GM12878 (cell line): ENCODE data around the gene HPS5. TPM values are rescaled to one million over a fixed set of nuclear protein-coding genes. Genes with fewer than 3 reads are reported as not detected.
"Not testable (repeated sequence)": the region's sequence is repeated elsewhere in the genome, so short reads cannot be mapped to it uniquely, and the experiment has no call there.

ENCODE experiments used
- ATAC-seq: fragments of 200-7000 bp; cut with Tn5 transposase; 3 replicates; pipeline ENCODE4 v1.9.1; 2020; ENCODE audit warnings: mild to moderate bottlenecking, moderate library complexity
- BruUV-seq: library from RNA; stranded (reverse); fragments of 400-500 nt; replicated peaks from 2 replicates; lab custom pipeline; 2021; lab: Mats Ljungman, UMichigan
- CTCF ChIA-PET: fragments of 300-600 bp; sonication (Branson Sonifier 250); formaldehyde crosslinking; extraction: SDS; loops from one replicate; lab custom pipeline; 2021; ENCODE audit warnings: inconsistent platforms; lab: Yijun Ruan, JAX
- POLR2A ChIA-PET: fragments of 350-600 bp; formaldehyde crosslinking; extraction: SDS; loops from one replicate; lab custom pipeline; 2021; ENCODE audit warnings: inconsistent platforms; lab: Charles Lee
- RAD21 ChIA-PET: fragments of 300-600 bp; sonication (Branson Sonifier 250); formaldehyde crosslinking; loops from one replicate; lab custom pipeline; 2023; ENCODE audit warnings: antibody characterized with exemption; ENCODE audit not compliant: unreplicated experiment; lab: Charles Lee
- SMC1A ChIA-PET: fragments of 300-600 bp; sonication (Branson Sonifier 250); formaldehyde crosslinking; loops from one replicate; lab custom pipeline; 2023; ENCODE audit not compliant: unreplicated experiment, uncharacterized antibody; lab: Charles Lee
- DNase-seq: peaks from one replicate; pipeline ENCODE4 v3.0.0-alpha.2; 2011; ENCODE audit warnings: low read depth, low spot score
- FAIRE-seq: peaks from 3 replicates; lab custom pipeline; 2011; peaks lifted over from hg19 to GRCh38; lab: Jason Lieb, UNC
- H2AFZ ChIP-seq: 2 replicates; pipeline ENCODE4 v1.6.0; 2011; ENCODE audit warnings: low read depth, low read length, control low read depth; ENCODE audit not compliant: control insufficient read depth
- H3K27ac ChIP-seq: 2 replicates; pipeline ENCODE4 v1.5.1; 2011; ENCODE audit warnings: control low read depth; ENCODE audit not compliant: control insufficient read depth, insufficient read depth
- H3K27me3 ChIP-seq, 2 experiments: replicated peaks in 1 of 2; 2 replicates each; pipeline versions ENCODE4 v1.6.0 to v1.6.1; 2011; ENCODE audit warnings: low read length in 1 of 2; ENCODE audit not compliant: control insufficient read depth in 2 of 2, insufficient read depth in 2 of 2
- H3K36me3 ChIP-seq, 2 experiments: 2 replicates each; pipeline ENCODE4 v1.5.1; 2011; ENCODE audit warnings: low read length in 1 of 2; ENCODE audit not compliant: control insufficient read depth in 2 of 2, insufficient read depth in 2 of 2
- H3K4me1 ChIP-seq: 2 replicates; pipeline ENCODE4 v1.6.1; 2011; ENCODE audit warnings: mild to moderate bottlenecking, low read length, moderate library complexity, mixed read lengths; ENCODE audit not compliant: control insufficient read depth, insufficient read depth
- H3K4me2 ChIP-seq: 2 replicates; pipeline ENCODE4 v1.6.0; 2011; ENCODE audit warnings: control low read depth; ENCODE audit not compliant: control insufficient read depth, insufficient read depth
- H3K4me3 ChIP-seq: fragments of 200-600 bp; sonication (generic); 2 replicates; pipeline ENCODE4 v1.5.1; 2016
- H3K79me2 ChIP-seq: 2 replicates; pipeline ENCODE4 v1.6.0; 2011; ENCODE audit warnings: low read length; ENCODE audit not compliant: control insufficient read depth, insufficient read depth
- H3K9ac ChIP-seq: 2 replicates; pipeline ENCODE4 v1.8.0; 2011; ENCODE audit warnings: low read length, control low read depth, mixed read lengths; ENCODE audit not compliant: control insufficient read depth, insufficient read depth
- H3K9me3 ChIP-seq: replicated peaks from 3 replicates; pipeline ENCODE4 v1.5.1; 2011; ENCODE audit warnings: mild to moderate bottlenecking, low read length; ENCODE audit not compliant: control insufficient read depth, insufficient read depth
- H4K20me1 ChIP-seq: 2 replicates; pipeline ENCODE4 v1.6.0; 2011; ENCODE audit not compliant: control insufficient read depth, insufficient read depth
- CHD1 ChIP-seq: IDR thresholded peaks from 2 replicates; pipeline ENCODE4 v1.6.1; 2012; ENCODE audit warnings: low read depth, low read length, improper control_type of control experiment
- CTCF ChIP-seq, 3 experiments: IDR thresholded peaks in 2 of 3; conservative IDR thresholded peaks in 1 of 3; 2 replicates each; pipeline ENCODE4 v1.5.1; 2011; ENCODE audit warnings: low read depth in 3 of 3, low read length in 3 of 3, mild to moderate bottlenecking in 3 of 3, control low read depth in 2 of 3, moderate library complexity in 2 of 3, inconsistent platforms in 1 of 3, mixed read lengths in 1 of 3; ENCODE audit not compliant: control insufficient read depth in 2 of 3, insufficient read depth in 1 of 3; ENCODE audit errors: extremely low read depth in 1 of 3
- FOS ChIP-seq: IDR thresholded peaks from 3 replicates; pipeline ENCODE4 v1.6.1; 2011; ENCODE audit warnings: borderline replicate concordance; ENCODE audit not compliant: insufficient read length; ENCODE audit errors: extremely low read depth
- MTA3 ChIP-seq: IDR thresholded peaks from 2 replicates; pipeline ENCODE4 v1.6.1; 2012; ENCODE audit warnings: low read length, inconsistent platforms, borderline replicate concordance
- USF2 ChIP-seq: IDR thresholded peaks from 2 replicates; pipeline ENCODE4 v1.6.1; 2011; ENCODE audit warnings: low read depth, low read length, improper control_type of control experiment, borderline replicate concordance
- WRNIP1 ChIP-seq: IDR thresholded peaks from 2 replicates; pipeline ENCODE4 v1.6.1; 2011; ENCODE audit warnings: low read depth, low read length, improper control_type of control experiment, borderline replicate concordance
- WGBS: methylation state at CpG from one replicate; pipeline ENCODE4 v1.1.6; 2016; ENCODE audit warnings: low lambda C conversion rate; ENCODE audit not compliant: insufficient replicate concordance, insufficient coverage; ENCODE audit errors: missing lambda C conversion rate; 5-methylcytosine and 5-hydroxymethylcytosine counted together
- in situ Hi-C: fragments of 300-500 bp; cut with MboI; formaldehyde crosslinking; loops from 9 replicates; pipeline ENCODE4 v1.14.3; 2018; ENCODE audit warnings: mixed read lengths
- intact Hi-C: fragments of 100-400 bp; cut with micrococcal nuclease; formaldehyde crosslinking; loops from one replicate; pipeline ENCODE4 v1.14.2; 2022; ENCODE audit not compliant: unreplicated experiment
- polyA plus RNA-seq, 11 experiments: library from polyadenylated mRNA; depleted of rRNA in 4 of 11; unstranded in 6 of 11; stranded (reverse) in 5 of 11; fragments of >200 nt; fragmentation: Nextera tagmentation in 4 of 11; fragmentation: Illumina TruSeq in 1 of 11; extraction: Ambion mirVana in 4 of 11; extraction: Trizol in 1 of 11; gene quantifications; 1 replicate in 1 of 11; 2 replicates in 10 of 11; pipeline versions ENCODE4 v1.2.1 to v1.2.3, GENCODE V29; 2011 to 2016; ENCODE audit warnings: inconsistent platforms in 2 of 11, missing spikeins in 2 of 11, low read depth in 1 of 11
- total RNA-seq, 4 experiments: library from RNA; depleted of rRNA in 3 of 4; stranded (reverse); fragments of >200 nt in 3 of 4; fragmentation: Illumina TruSeq in 1 of 4; extraction: Trizol in 1 of 4; gene quantifications; 2 replicates each; pipeline versions ENCODE4 v1.2.1 to v1.2.3, GENCODE V29; 2013 to 2021

HPS5 gene
- total and polyA plus RNA-seq, 10 of the 15 experiments (the other 5 are each of a cell fraction or from before 2014, with no cell fraction given), result 11.9 to 32.6 (median 23.5) TPM

- CTCF ChIA-PET, result interaction anchor here (2.0 kb wide), 1 partner anchor 26 kb away, joined by 16 read pairs; no protein-coding TSS in a partner anchor
- intact Hi-C loops (no loop called here), in situ Hi-C loops (no loop called here)
- Histone ChIP-seq H3K79me2 (no peaks in the 10 kb centered on the region), H3K27me3 (no peaks in the 10 kb centered on the region), H3K4me1 (peaks cover 10% of the 10 kb centered on the region), H2AFZ (no peak overlapping the region), H3K4me2 (no peak overlapping the region), H3K27ac (no peak overlapping the region), H3K36me3 (no peaks in the 10 kb centered on the region), H3K9ac (no peak overlapping the region), H4K20me1 (no peaks in the 10 kb centered on the region), H3K4me3 (no peak overlapping the region), H3K9me3 (no peaks in the 10 kb centered on the region)
- DNase-seq (no peak), ATAC-seq (no peak), FAIRE-seq (no peak)
- POLR2A ChIA-PET, result no interaction called here
- RAD21 ChIA-PET, result interaction anchor here (1.0 kb wide), 1 partner anchor 26 kb away, joined by 3 read pairs; no protein-coding TSS in a partner anchor
- TF ChIP-seq WRNIP1, result no peak
- TF ChIP-seq FOS, result no peak
- TF ChIP-seq CHD1, result no peak
- TF ChIP-seq MTA3, result no peak
- peak in 1 of 3 experiments; percentile 23; a peak in 1 of 6 replicates for TF ChIP-seq CTCF (IDR thresholded peaks at IDR 0.05 in 2 of 3, conservative IDR thresholded peaks at IDR 0.05 in 1 of 3; ENCODE audit: control insufficient read depth in 2 of 3, extremely low read depth in 1 of 3, insufficient read depth in 1 of 3, low read depth in 3 of 3, low read length in 3 of 3)
- no peak for TF ChIP-seq USF2
- BruUV-seq, result no TSS peak
- 83% methylated on average over 4 of the region's 4 CpGs for WGBS
- SMC1A ChIA-PET, result interaction anchor here (3.2 kb wide), 1 partner anchor 25 kb away, joined by 19 read pairs; no protein-coding TSS in a partner anchor
These were observed 51.8 kb downstream of the HPS5 start for GRCh38 chr11:18270102-18270501.

- H3K27me3 ChIP-seq, H3K79me2 ChIP-seq, DNase-seq, H3K4me2 ChIP-seq, H3K36me3 ChIP-seq, FAIRE-seq, H3K4me3 ChIP-seq, ATAC-seq, in situ Hi-C loops, H3K9ac ChIP-seq, intact Hi-C loops, H3K27ac ChIP-seq, BruUV-seq, H3K9me3 ChIP-seq, H2AFZ ChIP-seq, H4K20me1 ChIP-seq: not testable (repeated sequence)
- ChIA-PET CTCF (interaction anchor here (0.6 to 2.0 kb wide), 2 partner anchors 26 to 112 kb away, joined by 3 to 16 read pairs; no protein-coding TSS in a partner anchor), RAD21 (interaction anchor here (0.7 to 1.3 kb wide), 2 partner anchors 25 to 115 kb away, joined by 3 to 9 read pairs; no protein-coding TSS in a partner anchor), SMC1A (interaction anchor here (3.2 kb wide), 1 partner anchor 24 kb away, joined by 19 read pairs; no protein-coding TSS in a partner anchor), POLR2A (interaction anchor here (1.1 kb wide), 1 partner anchor 25 kb away, joined by 3 read pairs; no protein-coding TSS in a partner anchor)
- peaks cover 12% of the 10 kb centered on the region for H3K4me1 ChIP-seq
- WGBS, result 100% methylated on average over 1 of the region's 5 CpGs
These were observed 52.7 kb downstream of the HPS5 start for GRCh38 chr11:18269252-18269651.
